HEK293T (cell line): ENCODE data around the gene NCR3LG1.

Experiments
- ARNT ChIP-seq: fragments of 450-650 bp; IDR thresholded peaks from 2 replicates; pipeline ENCODE4 v1.6.1; 2017; ENCODE audit warnings: mild to moderate bottlenecking
- BHLHE40 ChIP-seq: fragments of 450-650 bp; IDR thresholded peaks from 2 replicates; pipeline ENCODE4 v1.6.1; 2016; ENCODE audit warnings: mild to moderate bottlenecking, moderate library complexity, borderline replicate concordance
- NFRKB ChIP-seq: fragments of 450-650 bp; IDR thresholded peaks from 2 replicates; pipeline ENCODE4 v1.6.1; 2016; ENCODE audit warnings: mild to moderate bottlenecking, moderate library complexity
- SP1 ChIP-seq: fragments of 450-650 bp; IDR thresholded peaks from 2 replicates; pipeline ENCODE4 v1.6.1; 2017
- SUZ12 ChIP-seq: fragments of 450-650 bp; IDR thresholded peaks from 2 replicates; pipeline ENCODE4 v1.6.1; 2016; ENCODE audit warnings: mild to moderate bottlenecking

DNA sequence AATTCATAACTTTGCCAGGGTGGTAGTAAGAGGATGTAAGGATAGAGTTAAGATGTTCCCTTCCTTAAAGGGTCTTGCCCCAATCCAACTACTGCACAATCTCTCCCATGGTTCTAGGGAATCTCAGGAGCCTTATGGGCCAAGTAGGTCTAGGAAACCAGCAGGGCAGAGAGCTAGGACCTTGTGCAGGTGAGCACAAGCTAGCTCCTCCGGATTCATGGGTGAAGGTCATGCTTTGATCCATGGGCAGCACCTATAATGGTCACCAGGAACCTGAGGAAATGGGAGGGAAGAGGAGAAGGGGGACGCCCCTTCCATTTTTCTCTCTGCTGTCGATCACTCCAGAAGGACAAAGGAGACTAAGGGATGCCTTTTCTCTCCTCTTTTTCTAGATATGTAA is 20.0 kb downstream of the NCR3LG1 start:
- TF ChIP-seq BHLHE40 = no peak
- no peak for TF ChIP-seq ARNT
- no peak for TF ChIP-seq SUZ12
- TF ChIP-seq NFRKB = no peak
- no peak for TF ChIP-seq SP1
